Stimulated activated naive CD8-positive, alpha-beta T cell treated with anti-CD3 and anti-CD28 coated beads, Interleukin-15, Interleukin-2, amounts not matched to agents 100 ng/mL and 50 ng/mL, for 24 hours (primary cell): ENCODE results near the gene PAAF1.

Experiments
- H3K27ac Mint-ChIP-seq: one replicate; pipeline ENCODE4 v1.8.0; 2021; ENCODE audit warnings: mild to moderate bottlenecking, mixed read lengths
- H3K27me3 Mint-ChIP-seq: one replicate; pipeline ENCODE4 v1.8.0; 2021; ENCODE audit warnings: mixed read lengths
- H3K36me3 Mint-ChIP-seq: one replicate; pipeline ENCODE4 v1.8.0; 2021; ENCODE audit warnings: low read depth, mixed read lengths
- H3K4me1 Mint-ChIP-seq: one replicate; pipeline ENCODE4 v1.8.0; 2021; ENCODE audit warnings: low read depth, mixed read lengths
- H3K4me3 Mint-ChIP-seq: one replicate; pipeline ENCODE4 v1.8.0; 2021; ENCODE audit warnings: mild to moderate bottlenecking, mixed read lengths
- H3K9me3 Mint-ChIP-seq: one replicate; pipeline ENCODE4 v1.8.0; 2021; ENCODE audit warnings: mixed read lengths

The PAAF1 gene

GRCh38 chr11:73876424-73877310 is at the start of gene PAAF1, which contains the start of gene COA4:
TSS of gene PAAF1 (plus strand) at chr11:73876999. CDS start at chr11:73877022, 23 bp downstream.
TSS of gene COA4 (minus strand) at chr11:73876846. CDS start at chr11:73873378, 3,468 bp downstream.
- Mint-ChIP-seq H3K36me3 (peaks cover 51% of the 10 kb centered on the region), H3K4me3 (peak within 1 kb of the TSS; percentile 97), H3K27ac (peak within 1 kb of the TSS; percentile 100), H3K27me3 (no peaks in the 10 kb centered on the region), H3K4me1 (peaks cover 40% of the 10 kb centered on the region), H3K9me3 (no peaks in the 10 kb centered on the region)

- Mint-ChIP-seq H3K27ac (no peak overlapping the region), H3K9me3 (no peaks in the 10 kb centered on the region), H3K27me3 (no peaks in the 10 kb centered on the region)
Measured at GRCh38 chr11:73830261-73830660, 46.5 kb upstream of the PAAF1 start.

GRCh38 chr11:73833067-73833466 is 43.7 kb upstream of the PAAF1 start:
- Mint-ChIP-seq H3K27ac (no peak overlapping the region), H3K9me3 (no peaks in the 10 kb centered on the region), H3K27me3 (no peaks in the 10 kb centered on the region)

More at GRCh38 chr11:73830261-73830660, 46.5 kb upstream of the PAAF1 start:
- H3K36me3 Mint-ChIP-seq: peaks cover 30% of the 10 kb centered on the region
- H3K4me1 Mint-ChIP-seq: no peaks in the 10 kb centered on the region
- no peak overlapping the region for H3K4me3 Mint-ChIP-seq

GRCh38 chr11:73838443-73839122 is 38.2 kb upstream of the PAAF1 start:
- no peaks in the 10 kb centered on the region for H3K27me3 Mint-ChIP-seq
- no peaks in the 10 kb centered on the region for H3K4me1 Mint-ChIP-seq
- H3K9me3 Mint-ChIP-seq: no peaks in the 10 kb centered on the region
- peaks cover 19% of the 10 kb centered on the region for H3K36me3 Mint-ChIP-seq
- no peak overlapping the region for H3K4me3 Mint-ChIP-seq
- H3K27ac Mint-ChIP-seq: no peak overlapping the region

More at GRCh38 chr11:73833067-73833466, 43.7 kb upstream of the PAAF1 start:
- Mint-ChIP-seq H3K4me1 (no peaks in the 10 kb centered on the region), H3K36me3 (peaks cover 25% of the 10 kb centered on the region), H3K4me3 (no peak overlapping the region)

DNA sequence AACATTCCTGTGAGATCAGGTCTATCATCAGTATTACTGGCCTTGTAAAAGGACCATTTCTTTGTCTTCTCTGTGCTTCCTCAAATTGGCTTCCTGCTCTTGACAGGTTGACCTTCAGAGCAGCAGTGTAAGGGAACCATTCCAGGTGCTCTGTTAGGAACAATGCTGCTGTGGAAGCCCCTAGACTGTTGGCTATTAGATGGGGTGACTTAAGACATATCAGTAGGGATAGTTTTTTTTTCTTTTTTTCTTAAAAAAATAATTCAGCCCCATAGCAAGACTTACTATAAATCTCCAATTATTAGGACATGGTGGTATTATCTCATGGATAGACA is 37.7 kb upstream of the PAAF1 start:
- Mint-ChIP-seq H3K27ac (peak overlapping the region; percentile 33), H3K4me1 (no peaks in the 10 kb centered on the region), H3K9me3 (no peaks in the 10 kb centered on the region), H3K27me3 (no peaks in the 10 kb centered on the region), H3K36me3 (peaks cover 20% of the 10 kb centered on the region), H3K4me3 (no peak overlapping the region)

DNA sequence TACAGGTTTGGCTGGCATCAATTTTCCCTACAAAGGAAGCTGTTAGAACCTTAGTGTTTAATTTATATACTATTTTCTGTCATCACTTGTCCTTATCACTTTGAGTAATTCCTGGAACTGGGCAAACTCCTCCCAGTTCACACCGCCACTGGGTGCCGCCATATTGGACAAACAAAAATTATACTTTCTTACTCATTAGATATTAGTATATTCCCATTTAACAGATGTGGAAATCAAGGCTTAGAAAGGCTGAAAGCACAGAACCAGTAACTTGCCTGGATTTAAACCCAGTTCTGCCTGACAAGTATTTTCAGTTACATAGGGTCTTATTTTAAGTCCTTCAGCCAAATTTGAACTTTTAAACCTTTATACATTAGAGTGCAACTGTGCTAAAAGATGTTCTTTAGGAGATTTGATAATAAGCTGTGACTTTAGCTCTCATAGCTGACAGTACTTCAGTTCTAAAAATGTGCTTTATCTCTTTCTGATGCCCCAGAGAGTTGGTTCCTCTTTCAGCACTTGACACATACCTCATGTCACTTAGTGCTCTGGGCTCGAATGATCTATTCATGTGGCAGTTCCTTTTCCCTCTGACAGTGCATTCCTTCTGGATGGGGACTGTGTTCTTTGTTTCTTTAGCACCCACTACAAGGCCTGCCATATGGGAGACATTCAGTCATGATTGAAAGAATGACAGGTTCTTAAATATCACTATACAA is 25.6 kb upstream of the PAAF1 start:
- Mint-ChIP-seq H3K4me3 (no peak overlapping the region), H3K4me1 (peaks cover under 1% of the 10 kb centered on the region), H3K27me3 (no peaks in the 10 kb centered on the region), H3K9me3 (no peaks in the 10 kb centered on the region), H3K36me3 (peaks cover 36% of the 10 kb centered on the region), H3K27ac (no peak overlapping the region)

- Mint-ChIP-seq H3K4me1 (no peaks in the 10 kb centered on the region), H3K9me3 (no peaks in the 10 kb centered on the region), H3K27me3 (no peaks in the 10 kb centered on the region), H3K27ac (no peak overlapping the region), H3K4me3 (no peak overlapping the region), H3K36me3 (peaks cover 32% of the 10 kb centered on the region)
Measured at GRCh38 chr11:73852049-73852448, 24.8 kb upstream of the PAAF1 start.

DNA sequence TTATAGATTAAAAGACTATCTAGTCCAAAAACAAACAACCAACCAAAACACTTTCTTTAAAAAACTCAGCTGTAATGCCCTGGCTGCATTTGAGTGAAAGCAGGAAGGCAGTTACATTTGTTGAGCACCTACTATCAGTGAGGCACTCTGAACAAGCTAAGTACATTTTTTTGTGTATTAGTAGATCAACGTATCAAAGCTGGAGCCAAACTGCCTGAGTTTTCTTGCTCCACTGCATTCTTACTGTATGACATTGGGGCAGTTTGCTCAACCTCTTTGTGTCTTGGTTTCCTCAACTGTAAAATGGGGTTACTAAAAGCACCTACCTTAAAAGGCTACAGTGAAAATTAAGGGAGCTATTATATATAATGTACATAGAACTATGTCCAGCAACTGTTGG is 22.1 kb upstream of the PAAF1 start:
- Mint-ChIP-seq H3K36me3 (peaks cover 27% of the 10 kb centered on the region), H3K9me3 (no peaks in the 10 kb centered on the region), H3K4me1 (no peaks in the 10 kb centered on the region), H3K27me3 (no peaks in the 10 kb centered on the region), H3K4me3 (no peak overlapping the region), H3K27ac (no peak overlapping the region)

DNA sequence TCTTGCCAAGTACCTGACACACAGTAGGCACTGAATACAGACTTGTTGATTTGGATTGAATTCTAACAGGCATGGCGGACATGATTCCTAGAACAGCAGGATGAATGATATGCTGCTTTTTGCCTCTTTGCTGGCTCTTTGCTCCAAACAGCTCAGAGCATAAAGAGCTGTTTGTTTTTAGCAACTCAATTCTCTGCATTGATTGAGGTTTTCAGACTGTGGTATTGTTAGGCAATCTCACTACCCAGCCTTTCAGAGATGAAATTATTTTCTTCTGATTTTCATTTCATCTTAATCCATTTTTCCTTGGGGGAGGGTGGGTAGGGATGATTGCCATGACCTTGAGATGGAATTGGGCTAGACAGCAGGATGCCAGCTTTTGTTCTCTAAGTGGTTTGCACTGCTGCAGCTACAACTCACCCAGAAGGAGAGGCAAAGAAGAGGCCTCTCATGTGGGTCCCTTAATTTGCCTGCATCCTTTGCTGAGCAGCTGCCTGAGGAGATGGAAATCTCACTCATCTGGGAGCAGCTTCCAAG is 20.7 kb upstream of the PAAF1 start:
- Mint-ChIP-seq H3K27ac (no peak overlapping the region), H3K4me1 (no peaks in the 10 kb centered on the region), H3K4me3 (no peak overlapping the region), H3K27me3 (no peaks in the 10 kb centered on the region), H3K9me3 (no peaks in the 10 kb centered on the region), H3K36me3 (peaks cover 19% of the 10 kb centered on the region)

DNA sequence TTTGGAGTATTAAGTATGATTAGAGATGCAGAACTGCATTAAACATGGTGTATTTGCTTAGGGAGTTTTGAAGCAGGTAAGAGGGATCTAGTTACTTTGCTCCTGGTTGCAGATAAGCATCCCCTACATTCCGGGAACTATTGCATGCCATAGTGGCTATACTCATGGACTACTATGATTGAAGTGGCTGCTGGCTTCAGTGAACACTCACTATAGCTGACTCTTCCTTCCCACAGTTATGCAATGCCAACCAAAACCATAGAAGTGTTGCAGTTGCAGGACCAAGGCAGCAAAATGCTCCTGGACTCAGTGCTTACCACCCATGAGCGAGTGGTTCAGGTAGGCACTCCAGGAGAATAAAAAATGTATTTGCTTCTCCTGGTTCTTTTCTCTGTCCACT is 17.1 kb upstream of the PAAF1 start:
- H3K27ac Mint-ChIP-seq: no peak overlapping the region
- H3K4me3 Mint-ChIP-seq: no peak overlapping the region
- no peaks in the 10 kb centered on the region for H3K27me3 Mint-ChIP-seq
- H3K36me3 Mint-ChIP-seq: peaks cover 11% of the 10 kb centered on the region
- no peaks in the 10 kb centered on the region for H3K9me3 Mint-ChIP-seq
- no peaks in the 10 kb centered on the region for H3K4me1 Mint-ChIP-seq

- no peak overlapping the region for H3K27ac Mint-ChIP-seq
- H3K36me3 Mint-ChIP-seq: peaks cover 13% of the 10 kb centered on the region
- H3K4me1 Mint-ChIP-seq: no peaks in the 10 kb centered on the region
- no peak overlapping the region for H3K4me3 Mint-ChIP-seq
- H3K9me3 Mint-ChIP-seq: no peaks in the 10 kb centered on the region
- no peaks in the 10 kb centered on the region for H3K27me3 Mint-ChIP-seq
Measured at GRCh38 chr11:73860202-73860601, 16.6 kb upstream of the PAAF1 start.

- Mint-ChIP-seq H3K4me3 (no peak overlapping the region), H3K4me1 (no peaks in the 10 kb centered on the region), H3K27me3 (no peaks in the 10 kb centered on the region), H3K36me3 (peaks cover 19% of the 10 kb centered on the region), H3K9me3 (no peaks in the 10 kb centered on the region), H3K27ac (no peak overlapping the region)
Measured at GRCh38 chr11:73862986-73863385, 13.8 kb upstream of the PAAF1 start.

DNA sequence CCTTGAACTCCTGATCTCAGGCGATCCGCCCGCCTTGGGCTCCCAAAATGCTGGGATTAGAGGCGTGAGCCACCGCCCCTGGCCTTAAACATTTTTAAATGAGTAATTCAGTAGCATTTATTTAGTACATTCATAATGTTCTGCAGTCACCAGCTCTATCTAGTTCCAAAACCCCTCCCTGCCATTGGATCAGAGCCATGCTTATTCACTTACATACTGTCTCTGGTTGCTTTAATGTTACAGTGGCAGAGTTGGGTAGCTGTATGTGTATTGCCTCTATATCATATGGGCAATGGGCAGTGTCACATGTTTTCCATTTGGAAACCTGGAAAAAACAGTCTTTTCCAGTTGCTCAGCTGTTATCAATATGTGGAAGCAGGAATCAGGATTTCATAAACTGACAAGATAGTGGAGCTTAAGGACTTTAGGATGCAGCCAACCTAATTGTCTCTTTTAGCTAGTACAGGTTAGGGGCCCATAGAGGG is 10.7 kb upstream of the PAAF1 start:
- H3K27me3 Mint-ChIP-seq: no peaks in the 10 kb centered on the region
- H3K4me1 Mint-ChIP-seq: no peaks in the 10 kb centered on the region
- peaks cover 20% of the 10 kb centered on the region for H3K36me3 Mint-ChIP-seq
- no peak overlapping the region for H3K4me3 Mint-ChIP-seq
- no peak overlapping the region for H3K27ac Mint-ChIP-seq
- H3K9me3 Mint-ChIP-seq: no peaks in the 10 kb centered on the region

GRCh38 chr11:73866586-73866996 is 10.2 kb upstream of the PAAF1 start:
- H3K4me1 Mint-ChIP-seq: no peaks in the 10 kb centered on the region
- no peaks in the 10 kb centered on the region for H3K27me3 Mint-ChIP-seq
- peaks cover 24% of the 10 kb centered on the region for H3K36me3 Mint-ChIP-seq
- H3K27ac Mint-ChIP-seq: no peak overlapping the region
- no peak overlapping the region for H3K4me3 Mint-ChIP-seq
- H3K9me3 Mint-ChIP-seq: no peaks in the 10 kb centered on the region
